HFF-Myc (cell line): ENCODE measurements around the gene SMIM20.

Experiments used
- DNase-seq: peaks from one replicate; pipeline ENCODE4 v3.0.0-alpha.2; 2011; ENCODE audit warnings: low read depth; ENCODE audit errors: extremely low read depth
- H3K4me3 ChIP-seq: replicated peaks from 2 replicates; pipeline ENCODE4 v1.5.1; 2011; ENCODE audit warnings: low read depth, mild to moderate bottlenecking, control low read depth, low read length
- TF ChIP-seq, protein P1 (sequence below): IDR thresholded peaks from 2 replicates; pipeline ENCODE4 v1.5.1; 2012; ENCODE audit warnings: mild to moderate bottlenecking, low read depth, low read length, control low read depth; ENCODE audit errors: missing control alignments

The SMIM20 gene

DNA sequence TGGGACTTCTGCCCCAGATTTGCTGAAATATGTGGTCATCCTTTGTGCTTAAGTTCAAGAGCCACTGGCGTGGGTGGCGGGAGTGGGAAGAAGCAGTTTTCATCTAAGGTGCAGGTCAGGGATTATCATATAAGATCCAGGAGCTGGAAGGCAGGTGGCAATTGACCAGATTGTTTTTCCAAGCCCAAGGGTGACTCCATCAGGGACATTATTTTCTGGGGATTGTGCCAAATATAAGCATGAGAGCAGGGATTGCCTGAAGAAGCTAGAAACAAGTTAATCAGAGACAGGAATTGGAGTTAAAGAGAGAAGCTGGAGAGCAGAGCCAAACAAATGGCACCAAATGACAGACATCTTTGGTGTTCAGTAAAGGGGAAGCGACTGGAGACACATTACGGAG, 31.8 kb upstream of the SMIM20 start:
- TF ChIP-seq, protein P1, sequence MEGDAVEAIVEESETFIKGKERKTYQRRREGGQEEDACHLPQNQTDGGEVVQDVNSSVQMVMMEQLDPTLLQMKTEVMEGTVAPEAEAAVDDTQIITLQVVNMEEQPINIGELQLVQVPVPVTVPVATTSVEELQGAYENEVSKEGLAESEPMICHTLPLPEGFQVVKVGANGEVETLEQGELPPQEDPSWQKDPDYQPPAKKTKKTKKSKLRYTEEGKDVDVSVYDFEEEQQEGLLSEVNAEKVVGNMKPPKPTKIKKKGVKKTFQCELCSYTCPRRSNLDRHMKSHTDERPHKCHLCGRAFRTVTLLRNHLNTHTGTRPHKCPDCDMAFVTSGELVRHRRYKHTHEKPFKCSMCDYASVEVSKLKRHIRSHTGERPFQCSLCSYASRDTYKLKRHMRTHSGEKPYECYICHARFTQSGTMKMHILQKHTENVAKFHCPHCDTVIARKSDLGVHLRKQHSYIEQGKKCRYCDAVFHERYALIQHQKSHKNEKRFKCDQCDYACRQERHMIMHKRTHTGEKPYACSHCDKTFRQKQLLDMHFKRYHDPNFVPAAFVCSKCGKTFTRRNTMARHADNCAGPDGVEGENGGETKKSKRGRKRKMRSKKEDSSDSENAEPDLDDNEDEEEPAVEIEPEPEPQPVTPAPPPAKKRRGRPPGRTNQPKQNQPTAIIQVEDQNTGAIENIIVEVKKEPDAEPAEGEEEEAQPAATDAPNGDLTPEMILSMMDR: no peak
- DNase-seq: no peak

DNA sequence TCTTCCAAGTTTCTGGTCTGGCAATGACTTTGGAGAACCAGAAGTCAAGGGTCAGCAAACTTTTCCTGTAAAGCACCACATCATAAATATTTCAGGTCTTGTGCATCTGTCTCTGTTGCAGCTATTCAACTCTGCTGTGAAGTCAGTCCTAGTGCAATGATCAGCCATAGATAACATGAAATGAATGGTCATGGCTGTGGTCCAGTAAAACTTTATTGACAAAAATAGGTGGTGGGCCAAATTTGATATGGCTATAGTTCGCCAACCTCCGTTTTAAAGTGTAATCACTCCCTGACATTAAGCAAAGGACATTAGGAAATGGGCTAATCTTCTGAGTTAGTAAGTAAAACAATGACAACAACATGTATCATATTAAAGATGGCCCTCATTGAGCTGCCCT, 30.5 kb upstream of the SMIM20 start:
- no peak for DNase-seq
- TF ChIP-seq, protein P1: no peak
- H3K4me3 ChIP-seq: no peak overlapping the region

More for the DNA sequence above, 31.8 kb upstream of the SMIM20 start:
- no peak overlapping the region for H3K4me3 ChIP-seq

DNA sequence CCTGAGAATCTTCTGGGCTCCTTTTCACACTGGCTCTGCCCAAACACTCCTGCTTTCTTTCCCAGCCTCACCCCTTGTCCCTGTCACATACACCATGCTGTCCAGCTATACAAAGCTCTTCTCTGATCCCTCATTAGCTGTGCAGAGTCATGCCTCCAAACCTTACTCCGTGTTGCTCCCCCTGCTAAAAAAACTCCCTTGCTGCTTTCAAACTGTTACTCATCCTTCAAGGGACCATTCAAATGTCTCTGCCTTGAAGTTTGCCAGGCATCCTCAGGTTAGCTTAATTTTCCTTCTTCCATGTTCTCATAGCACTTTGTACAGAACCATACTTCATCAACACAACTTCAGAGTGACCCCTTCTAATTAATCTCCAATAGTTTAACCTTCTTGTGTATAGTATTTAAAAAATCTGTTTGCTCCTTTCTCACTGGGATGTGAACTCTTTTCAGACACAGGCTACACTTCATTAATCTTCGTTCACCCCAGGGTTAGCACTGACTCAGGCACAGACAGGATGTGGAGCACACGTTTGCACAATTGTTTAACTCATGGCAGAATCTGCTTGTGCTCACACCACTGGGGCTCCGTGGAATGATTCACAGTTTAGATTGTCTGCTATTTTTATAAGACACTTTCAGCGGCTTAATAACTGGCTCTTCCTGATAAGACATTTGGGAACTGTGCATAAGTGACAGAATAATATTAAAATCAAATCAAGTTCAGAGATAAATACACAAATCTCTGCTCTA, 29.8 kb upstream of the SMIM20 start:
- H3K4me3 ChIP-seq: no peak overlapping the region
- DNase-seq: peak; percentile 27
- TF ChIP-seq, protein P1: no peak

DNA sequence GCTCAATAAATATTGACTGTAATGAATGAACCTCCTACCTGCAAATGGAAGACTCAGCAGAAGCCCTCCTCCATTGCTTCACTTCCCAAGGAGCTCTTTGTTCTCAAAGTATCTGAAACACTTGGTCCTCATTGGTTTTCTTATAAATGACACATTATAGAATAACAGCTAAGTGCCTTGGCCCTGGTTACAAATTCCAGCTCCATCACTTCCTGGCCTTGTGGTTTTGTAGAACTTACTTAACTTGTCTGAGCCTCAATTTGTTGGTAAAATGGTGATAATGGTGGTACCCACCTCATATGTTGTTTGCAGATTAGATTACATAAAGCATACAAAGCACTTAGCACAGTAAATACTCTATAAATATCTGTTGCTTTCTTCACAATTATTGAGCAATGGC, 25.2 kb upstream of the SMIM20 start:
- no peak overlapping the region for H3K4me3 ChIP-seq
- TF ChIP-seq, protein P1: no peak
- DNase-seq: no peak

DNA sequence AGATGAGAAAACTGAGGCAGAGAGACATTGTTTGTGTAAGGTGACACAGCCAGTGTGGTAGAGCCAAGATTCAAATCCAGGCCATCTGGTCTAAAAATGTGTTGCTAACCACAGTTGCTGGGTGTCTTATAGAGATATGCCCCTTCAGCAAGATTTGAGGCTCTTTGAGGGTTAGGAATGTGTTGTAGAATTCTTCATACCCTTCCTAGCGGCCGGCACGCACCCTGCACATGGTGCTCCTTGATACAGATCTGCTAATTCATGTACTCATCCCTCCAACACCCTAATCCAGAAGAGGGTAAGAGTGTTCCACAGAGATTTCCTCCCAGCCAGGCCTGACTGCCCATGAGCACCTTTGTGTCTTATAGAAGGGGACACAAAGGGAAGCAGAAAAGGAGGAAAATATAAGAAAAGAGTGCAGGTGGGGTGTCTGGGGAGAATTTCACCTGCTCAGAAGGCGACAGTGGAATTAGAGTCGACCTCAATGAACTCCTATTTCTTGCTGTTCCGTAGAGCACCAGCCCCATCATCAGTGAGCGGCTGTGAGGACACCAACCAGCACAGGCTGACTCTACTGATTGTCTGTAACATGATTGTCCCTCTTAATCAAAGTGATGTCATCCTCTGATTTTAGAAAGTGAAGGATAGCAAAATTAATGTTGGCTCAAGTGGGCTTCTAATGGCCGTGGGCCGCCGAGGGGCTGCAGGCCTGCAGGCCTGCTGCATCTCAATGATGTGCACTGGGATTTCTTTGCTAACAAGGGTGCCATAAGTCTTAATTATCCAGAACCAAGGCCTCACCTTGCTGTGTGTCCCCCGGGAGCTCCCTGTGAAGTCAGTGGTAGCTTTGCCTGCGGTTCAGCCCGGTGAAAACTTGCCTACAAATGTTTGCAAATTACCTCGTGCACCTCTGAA, 24.2 kb upstream of the SMIM20 start:
- no peak overlapping the region for H3K4me3 ChIP-seq
- TF ChIP-seq, protein P1: no peak
- DNase-seq: no peak

DNA sequence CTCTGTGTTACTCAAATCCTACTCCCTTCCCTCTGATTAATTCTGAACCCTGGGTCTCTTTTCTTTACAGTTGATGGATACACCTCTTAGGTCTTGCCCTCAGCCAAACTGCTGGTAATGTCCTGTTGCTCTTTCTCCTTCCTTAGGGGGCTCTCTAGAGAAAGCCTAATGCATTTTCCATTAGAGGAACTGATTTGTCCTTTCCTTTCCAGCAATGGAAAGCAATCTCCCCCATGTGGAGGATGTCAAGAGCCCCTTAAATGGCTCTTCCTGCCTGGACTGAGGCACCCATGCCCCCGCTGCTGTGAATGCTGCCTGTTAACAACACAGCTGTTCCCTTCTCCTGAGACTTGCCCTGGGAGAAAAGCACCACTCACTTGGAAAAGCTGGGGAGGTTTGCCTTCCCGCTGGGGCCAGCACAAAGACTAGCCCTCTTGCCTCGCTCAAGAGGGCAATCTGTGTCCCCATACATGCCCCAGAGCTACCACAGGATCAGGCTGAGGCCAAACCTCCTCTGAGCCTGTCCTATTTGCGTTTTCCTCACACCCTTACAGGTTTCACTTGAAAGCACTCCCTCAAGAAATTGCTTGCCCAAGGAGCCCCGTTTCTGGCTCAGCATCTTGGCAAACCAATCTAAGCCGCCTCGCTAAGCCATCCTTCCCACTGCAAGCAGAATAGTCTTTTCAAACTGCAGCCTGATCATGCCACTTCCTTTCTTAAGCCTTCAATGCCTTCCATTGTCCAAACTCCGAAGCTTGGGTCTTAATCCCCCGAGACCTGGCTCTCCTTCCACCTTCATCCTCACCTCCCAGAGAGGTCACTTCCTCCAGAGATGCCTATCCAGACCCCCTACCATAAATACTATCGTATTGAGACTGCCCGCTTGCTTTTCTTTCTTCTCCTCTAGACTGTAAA, 23.2 kb upstream of the SMIM20 start:
- TF ChIP-seq, protein P1: no peak
- no peak for DNase-seq

More for the DNA sequence above, 23.2 kb upstream of the SMIM20 start:
- no peak overlapping the region for H3K4me3 ChIP-seq
